B cell (primary cell): ENCODE results near the gene CTDP1. TPM values are rescaled to one million over a fixed set of nuclear protein-coding genes. Genes with fewer than 3 reads are reported as not detected.

ENCODE experiments used
- ATAC-seq: fragments of 200-7000 bp; cut with Tn5 transposase; one replicate; pipeline ENCODE4 v1.10.0; 2021; ENCODE audit warnings: low read depth, mild to moderate bottlenecking, moderate number of reproducible peaks, moderate library complexity
- CTCF ChIA-PET: fragments of 350-600 bp; sonication (Branson Sonifier 250); formaldehyde crosslinking; loops from one replicate; lab custom pipeline; 2021; ENCODE audit warnings: antibody characterized with exemption, inconsistent platforms; lab: Charles Lee
- POLR2A ChIA-PET: fragments of 350-600 bp; sonication (Branson Sonifier 250); formaldehyde crosslinking; loops from one replicate; lab custom pipeline; 2021; ENCODE audit warnings: antibody characterized with exemption; lab: Charles Lee
- DNase-seq: peaks from one replicate; pipeline ENCODE4 v3.0.0; 2013
- H2AFZ ChIP-seq: 2 replicates; pipeline ENCODE4 v1.6.1; 2012; ENCODE audit warnings: mild to moderate bottlenecking, low read depth, low read length; ENCODE audit not compliant: insufficient read depth, poor library complexity, severe bottlenecking
- H3K27ac ChIP-seq, 2 donors: 1 replicate in 1 of 2; 2 replicates in 1 of 2; pipeline ENCODE4 v1.5.1; 2012 to 2013; ENCODE audit warnings: low read length in 2 of 2, mild to moderate bottlenecking in 2 of 2, moderate library complexity in 1 of 2
- H3K27me3 ChIP-seq, 4 experiments: fragments of 200-600 bp in 1 of 4; sonication (generic) in 1 of 4; replicated peaks in 1 of 4; 1 replicate in 2 of 4; 2 replicates in 2 of 4; pipeline versions ENCODE4 v1.6.1 to v1.7.0; 2013 to 2016; ENCODE audit warnings: low read length in 3 of 4, mild to moderate bottlenecking in 2 of 4, mixed read lengths in 1 of 4, moderate library complexity in 1 of 4; ENCODE audit not compliant: insufficient read depth in 4 of 4, control insufficient read depth in 3 of 4; ENCODE audit errors: control extremely low read depth in 1 of 4
- H3K36me3 ChIP-seq, 2 experiments: replicated peaks in 1 of 2; 1 replicate in 1 of 2; 2 replicates in 1 of 2; pipeline versions ENCODE4 v1.6.1 to v1.7.1; 2013; ENCODE audit warnings: low read length in 1 of 2; ENCODE audit not compliant: insufficient read depth in 2 of 2, control insufficient read depth in 1 of 2; ENCODE audit errors: control extremely low read depth in 1 of 2, extremely low read depth in 1 of 2
- H3K4me1 ChIP-seq, 2 donors: fragments of 200-600 bp in 1 of 2; sonication (generic) in 1 of 2; 1 replicate in 1 of 2; 2 replicates in 1 of 2; pipeline versions ENCODE4 v1.5.1 to v1.6.1; 2013 to 2017; ENCODE audit warnings: low read length in 2 of 2; ENCODE audit not compliant: control insufficient read depth in 2 of 2, insufficient read depth in 2 of 2
- H3K4me2 ChIP-seq: replicated peaks from 2 replicates; pipeline ENCODE3; 2012; ENCODE audit warnings: mild to moderate bottlenecking, low read depth, low read length; ENCODE audit not compliant: poor library complexity, severe bottlenecking
- H3K4me3 ChIP-seq, 5 experiments: fragments of 200-600 bp in 1 of 5; sonication (generic) in 1 of 5; 1 replicate in 3 of 5; 2 replicates in 2 of 5; pipeline versions ENCODE4 v1.5.1 to v1.7.0; 2011 to 2016; ENCODE audit warnings: low read length in 4 of 5, mild to moderate bottlenecking in 4 of 5, low read depth in 2 of 5, control low read depth in 1 of 5, moderate library complexity in 1 of 5; ENCODE audit not compliant: insufficient read depth in 1 of 5; ENCODE audit errors: control extremely low read depth in 1 of 5, extremely low read depth in 1 of 5
- H3K79me2 ChIP-seq: fragments of 200-600 bp; sonication (generic); one replicate; pipeline ENCODE4 v1.6.0; 2016; ENCODE audit warnings: low read length; ENCODE audit not compliant: control insufficient read depth, insufficient read depth
- H3K9ac ChIP-seq: fragments of 200-600 bp; sonication (generic); 2 replicates; pipeline ENCODE4 v1.6.1; 2017; ENCODE audit warnings: mild to moderate bottlenecking, low read length, moderate library complexity
- H3K9me3 ChIP-seq, 3 donors: one replicate each; pipeline versions ENCODE4 v1.6.1 to v1.7.1; 2013; ENCODE audit warnings: low read length in 2 of 3; ENCODE audit not compliant: control insufficient read depth in 2 of 3, insufficient read depth in 1 of 3; ENCODE audit errors: control extremely low read depth in 1 of 3
- H4K20me1 ChIP-seq: 2 replicates; pipeline ENCODE4 v1.6.0; 2012; ENCODE audit warnings: mild to moderate bottlenecking, low read length; ENCODE audit not compliant: insufficient read depth, control insufficient read depth, poor library complexity, severe bottlenecking
- H3K27ac Mint-ChIP-seq: one replicate; pipeline ENCODE4 v1.8.0; 2021; ENCODE audit warnings: mixed read lengths
- H3K27me3 Mint-ChIP-seq: one replicate; pipeline ENCODE4 v1.8.0; 2021; ENCODE audit warnings: mixed read lengths
- H3K4me1 Mint-ChIP-seq: one replicate; pipeline ENCODE4 v1.8.0; 2021; ENCODE audit warnings: mixed read lengths
- H3K4me3 Mint-ChIP-seq: one replicate; pipeline ENCODE4 v1.8.0; 2021; ENCODE audit warnings: mixed read lengths
- H3K9me3 Mint-ChIP-seq: one replicate; pipeline ENCODE4 v1.8.0; 2022; ENCODE audit warnings: mixed read lengths; ENCODE audit not compliant: insufficient read depth
- CTCF ChIP-seq: fragments of 200-600 bp; IDR thresholded peaks from one replicate; pipeline ENCODE4 v1.8.0; 2022; ENCODE audit warnings: antibody characterized with exemption, mild to moderate bottlenecking
- EZH2 ChIP-seq: IDR thresholded peaks from 2 replicates; pipeline ENCODE4 v1.6.1; 2012; ENCODE audit warnings: borderline replicate concordance, low read depth, mild to moderate bottlenecking, moderate library complexity, low read length; ENCODE audit not compliant: insufficient read depth, poor library complexity, severe bottlenecking
- WGBS: methylation state at CpG from one replicate; pipeline ENCODE4 v1.1.5; 2013; ENCODE audit warnings: missing lambda C conversion rate; ENCODE audit not compliant: insufficient coverage; 5-methylcytosine and 5-hydroxymethylcytosine counted together
- intact Hi-C: fragments of 100-400 bp; cut with micrococcal nuclease; formaldehyde crosslinking; loops from one replicate; pipeline ENCODE4 v1.10.0; 2022
- polyA plus RNA-seq: library from polyadenylated mRNA; depleted of rRNA; stranded (reverse); fragments of >200 nt; gene quantifications from 2 replicates; pipeline ENCODE4 v1.2.3, GENCODE V29; 2012
- total RNA-seq, 2 donors: library from RNA; stranded (reverse); fragments of 120-200 nt in 1 of 2; gene quantifications; 1 replicate in 1 of 2; 2 replicates in 1 of 2; pipeline versions ENCODE4 v1.2.3 to v1.2.4, GENCODE V29; 2013 to 2022

CTDP1 gene
- total and polyA plus RNA-seq, 2 donors (not counting 1 experiment from before 2014, with no cell fraction given): 14.3 to 33.3 TPM

GRCh38 chr18:79727211-79727610 is 47.6 kb downstream of the CTDP1 start:
- no peak overlapping the region for H3K9ac ChIP-seq
- Mint-ChIP-seq H3K4me1 (no peaks in the 10 kb centered on the region), H3K9me3 (no peaks in the 10 kb centered on the region), H3K27ac (no peak overlapping the region), H3K27me3 (no peaks in the 10 kb centered on the region), H3K4me3 (no peak overlapping the region)
- H2AFZ ChIP-seq: no peak overlapping the region
- H3K4me3 ChIP-seq: no peak overlapping the region
- CTCF ChIA-PET: no interaction called here
- TF ChIP-seq EZH2: no peak
- TF ChIP-seq CTCF: no peak
- H3K36me3 ChIP-seq: peaks cover 0 to 63% of the 10 kb centered on the region in 2 experiments
- no peak overlapping the region for H3K27ac ChIP-seq
- POLR2A ChIA-PET: no interaction called here
- peaks cover 56% of the 10 kb centered on the region for H3K79me2 ChIP-seq
- no peaks in the 10 kb centered on the region for H3K27me3 ChIP-seq
- no peaks in the 10 kb centered on the region for H3K4me1 ChIP-seq
- H3K9me3 ChIP-seq: peaks cover 4 to 33% (median 8%) of the 10 kb centered on the region in 3 donors
- DNase-seq: no peak
- ATAC-seq: no peak
- WGBS: over 99% methylated on average over 29 of the region's 33 CpGs
- H4K20me1 ChIP-seq: peaks cover 35% of the 10 kb centered on the region
- intact Hi-C loops: no loop called here
- H3K4me2 ChIP-seq: no peak overlapping the region

DNA sequence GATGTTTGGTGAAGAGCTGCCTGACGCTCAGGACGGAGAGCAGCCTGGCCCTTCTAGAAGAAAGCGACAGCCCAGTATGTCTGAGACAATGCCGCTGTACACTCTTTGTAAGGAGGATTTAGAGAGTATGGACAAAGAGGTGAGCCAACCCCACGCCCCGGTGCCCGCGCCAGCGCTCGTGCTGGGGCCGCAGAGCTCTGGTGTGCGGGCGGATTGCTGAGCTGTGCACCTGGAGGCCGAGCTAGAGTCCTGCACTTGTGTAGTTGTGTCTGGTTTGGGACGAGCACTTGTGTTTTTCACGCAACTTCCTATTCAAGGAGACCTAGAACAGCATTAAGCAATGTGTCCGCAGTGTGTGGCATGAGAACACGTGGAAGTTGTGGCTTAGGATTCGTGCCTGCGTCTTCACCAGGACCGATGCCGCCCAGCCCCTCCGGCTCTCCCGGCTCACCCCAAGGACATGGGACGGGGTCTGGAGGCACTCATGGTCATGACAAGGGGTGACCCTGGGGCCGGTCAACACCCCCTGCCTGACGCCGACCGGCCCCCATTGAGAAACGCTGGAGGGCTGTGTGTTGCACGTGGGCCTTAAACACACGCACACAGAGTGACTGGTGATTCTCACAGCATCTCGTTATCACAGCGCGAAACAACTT is 49.5 kb downstream of the CTDP1 start:
- no peak overlapping the region for H3K4me2 ChIP-seq
- peaks cover 7 to 47% (median 8%) of the 10 kb centered on the region in 3 donors for H3K9me3 ChIP-seq
- H3K79me2 ChIP-seq: peaks cover 50% of the 10 kb centered on the region
- no peaks in the 10 kb centered on the region for H3K27me3 ChIP-seq
- DNase-seq (no peak), ATAC-seq (no peak)
- TF ChIP-seq EZH2: no peak
- TF ChIP-seq CTCF: no peak
- Mint-ChIP-seq H3K4me1 (no peaks in the 10 kb centered on the region), H3K27ac (no peak overlapping the region), H3K9me3 (no peaks in the 10 kb centered on the region), H3K27me3 (no peaks in the 10 kb centered on the region), H3K4me3 (no peak overlapping the region)
- no peaks in the 10 kb centered on the region for H3K4me1 ChIP-seq
- H3K4me3 ChIP-seq: no peak overlapping the region
- intact Hi-C loops: no loop called here
- 98% methylated on average over 35 of the region's 35 CpGs for WGBS
- no peak overlapping the region for H3K9ac ChIP-seq
- H2AFZ ChIP-seq: no peak overlapping the region
- H3K27ac ChIP-seq: no peak overlapping the region
- H4K20me1 ChIP-seq: peaks cover 24% of the 10 kb centered on the region
- POLR2A ChIA-PET: no interaction called here
- CTCF ChIA-PET: no interaction called here
- peaks cover 0 to 70% of the 10 kb centered on the region in 2 experiments for H3K36me3 ChIP-seq
